HEK293 (cell line): Measurements from ENCODE around the gene GMEB2.

ENCODE experiments used
- CTCF ChIA-PET: fragments of 350-600 bp; formaldehyde crosslinking; extraction: SDS; loops from one replicate; lab custom pipeline; 2021; ENCODE audit warnings: antibody characterized with exemption; lab: Yijun Ruan, JAX
- POLR2A ChIA-PET: fragments of 300-600 bp; formaldehyde crosslinking; extraction: SDS; loops from one replicate; lab custom pipeline; 2020; ENCODE audit warnings: antibody characterized with exemption, inconsistent platforms; lab: Yijun Ruan, JAX
- H3K27ac ChIP-seq: fragments of 200-500 bp; sonication (Bioruptor generic); 2 replicates; pipeline ENCODE4 v1.5.1; 2014; ENCODE audit warnings: low read depth, low read length, control low read depth, inconsistent platforms; ENCODE audit errors: extremely low read depth
- H3K36me3 ChIP-seq, 2 experiments: fragments of 200-500 bp in 1 of 2; sonication (Bioruptor generic) in 1 of 2; 1 replicate in 1 of 2; 2 replicates in 1 of 2; pipeline ENCODE4 v1.5.1; 2014 to 2017; ENCODE audit warnings: inconsistent platforms in 2 of 2, low read length in 2 of 2; ENCODE audit not compliant: control insufficient read depth in 2 of 2, insufficient read depth in 1 of 2
- H3K4me1 ChIP-seq: fragments of 200-500 bp; sonication (Bioruptor generic); 2 replicates; pipeline ENCODE4 v1.5.1; 2014; ENCODE audit warnings: mild to moderate bottlenecking, low read length, inconsistent platforms; ENCODE audit not compliant: control insufficient read depth, insufficient read depth
- H3K4me3 ChIP-seq: 2 replicates; pipeline ENCODE4 v1.5.1; 2011; ENCODE audit warnings: low read depth, mild to moderate bottlenecking, control low read depth, low read length, moderate library complexity
- H3K9me3 ChIP-seq: fragments of 200-500 bp; sonication (Bioruptor generic); 2 replicates; pipeline ENCODE4 v1.5.1; 2014; ENCODE audit warnings: low read depth, low read length, inconsistent platforms; ENCODE audit not compliant: control insufficient read depth, insufficient read depth
- GFI1B ChIP-seq: fragments of 450-650 bp; formaldehyde crosslinking; IDR thresholded peaks from 2 replicates; pipeline ENCODE4 v1.5.1; 2016; ENCODE audit warnings: missing biosample characterization, missing genetic modification characterization
- GLIS1 ChIP-seq: fragments of 450-650 bp; formaldehyde crosslinking; IDR thresholded peaks from 2 replicates; pipeline ENCODE4 v1.5.1; 2016; ENCODE audit warnings: missing biosample characterization, missing genetic modification characterization
- PRDM10 ChIP-seq: fragments of 450-650 bp; formaldehyde crosslinking; IDR thresholded peaks from 2 replicates; pipeline ENCODE4 v1.5.1; 2016; ENCODE audit warnings: missing biosample characterization, missing genetic modification characterization
- SP2 ChIP-seq: fragments of 450-650 bp; formaldehyde crosslinking; IDR thresholded peaks from 2 replicates; pipeline ENCODE4 v1.5.1; 2016; ENCODE audit warnings: missing biosample characterization, missing genetic modification characterization
- ZBTB11 ChIP-seq: fragments of 450-650 bp; formaldehyde crosslinking; conservative IDR thresholded peaks from 2 replicates; pipeline ENCODE4 v1.5.1; 2016; ENCODE audit warnings: low read depth, missing biosample characterization, missing genetic modification characterization
- ZBTB7A ChIP-seq: fragments of 450-650 bp; formaldehyde crosslinking; IDR thresholded peaks from 2 replicates; pipeline ENCODE4 v1.5.1; 2016; ENCODE audit warnings: low read depth, missing biosample characterization, missing genetic modification characterization
- ZIC2 ChIP-seq: fragments of 450-650 bp; formaldehyde crosslinking; IDR thresholded peaks from 2 replicates; pipeline ENCODE4 v1.5.1; 2016; ENCODE audit warnings: missing biosample characterization, missing genetic modification characterization
- ZNF148 ChIP-seq: fragments of 450-650 bp; formaldehyde crosslinking; IDR thresholded peaks from 2 replicates; pipeline ENCODE4 v1.5.0; 2017; ENCODE audit warnings: missing biosample characterization, missing genetic modification characterization, borderline replicate concordance
- ZNF280D ChIP-seq: fragments of 450-650 bp; formaldehyde crosslinking; IDR thresholded peaks from 2 replicates; pipeline ENCODE4 v1.5.1; 2016; ENCODE audit warnings: missing biosample characterization, missing genetic modification characterization
- ZNF311 ChIP-seq: fragments of 450-650 bp; formaldehyde crosslinking; IDR thresholded peaks from 2 replicates; pipeline ENCODE4 v1.5.1; 2017; ENCODE audit warnings: missing biosample characterization, missing genetic modification characterization, borderline replicate concordance
- ZNF350 ChIP-seq: fragments of 450-650 bp; formaldehyde crosslinking; IDR thresholded peaks from 2 replicates; pipeline ENCODE4 v1.5.0; 2017; ENCODE audit warnings: missing biosample characterization, mild to moderate bottlenecking, missing genetic modification characterization
- ZNF449 ChIP-seq: fragments of 450-650 bp; formaldehyde crosslinking; IDR thresholded peaks from 2 replicates; pipeline ENCODE4 v1.5.1; 2017; ENCODE audit warnings: missing biosample characterization, mild to moderate bottlenecking, missing genetic modification characterization, moderate library complexity
- ZNF473 ChIP-seq: fragments of 450-650 bp; formaldehyde crosslinking; IDR thresholded peaks from 2 replicates; pipeline ENCODE4 v1.5.1; 2017; ENCODE audit warnings: missing biosample characterization, missing genetic modification characterization
- ZNF555 ChIP-seq: fragments of 450-650 bp; formaldehyde crosslinking; conservative IDR thresholded peaks from 2 replicates; pipeline ENCODE4 v1.5.1; 2017; ENCODE audit warnings: missing biosample characterization, mild to moderate bottlenecking, missing genetic modification characterization, inconsistent platforms
- ZXDB ChIP-seq: fragments of 450-650 bp; formaldehyde crosslinking; IDR thresholded peaks from 2 replicates; pipeline ENCODE4 v1.5.1; 2016; ENCODE audit warnings: missing biosample characterization, missing genetic modification characterization

GMEB2 gene

GRCh38 chr20:63653041-63653973 is 26.4 kb upstream of the GMEB2 start, which contains the start of gene STMN3 (continued):
- TF ChIP-seq ZNF148 (tag by site-specific recombination) (no peak), GFI1B (tag by site-specific recombination) (no peak)

GRCh38 chr20:63652192-63652980 is 25.5 kb upstream of the GMEB2 start:
- CTCF ChIA-PET, result interaction anchor here (0.7 to 1.3 kb wide), 2 partner anchors 10 to 428 kb away, joined by 3 read pairs; no protein-coding TSS in a partner anchor
- Histone ChIP-seq H3K9me3 (no peaks in the 10 kb centered on the region), H3K36me3 (no peaks in the 10 kb centered on the region), H3K4me3 (peak overlapping the region; percentile 55), H3K4me1 (no peaks in the 10 kb centered on the region; the same call in 1 of the 2 replicates), H3K27ac (peak overlapping the region; percentile 72; the same call in 1 of the 2 replicates)
- POLR2A ChIA-PET, result interaction anchor here (0.6 to 1.5 kb wide), 7 partner anchors 8 to 213 kb away, joined by 3 to 17 read pairs (median 3); partner anchors contain the start of genes GMEB2 and TPD52L2
- TF ChIP-seq ZNF473 (no peak), GLIS1 (peak; percentile 84), ZIC2 (tag by site-specific recombination) (peak; percentile 56), PRDM10 (tag by site-specific recombination) (peak; percentile 46; the same call in 1 of the 2 replicates), ZNF280D (no peak), ZNF555 (tag by site-specific recombination) (no peak), ZNF350 (tag by site-specific recombination) (no peak), ZBTB11 (tag by site-specific recombination) (0 out of 2 replicates have a peak, but pooled peaks have one; percentile 10), ZNF311 (tag by site-specific recombination) (no peak), ZNF449 (tag by site-specific recombination) (peak; percentile 69), ZBTB7A (tag by site-specific recombination) (0 out of 2 replicates have a peak, but pooled peaks have one; percentile 20), SP2 (tag by site-specific recombination) (peak; percentile 76), ZXDB (tag by site-specific recombination) (peak; percentile 20; the same call in 1 of the 2 replicates)
